DND-41 (cell line): Measurements from ENCODE around the gene ANO3.

Experiments used
- CTCF ChIP-seq: IDR thresholded peaks from 2 replicates; pipeline ENCODE4 v1.5.1; 2012; ENCODE audit warnings: borderline replicate concordance, low read length, moderate library complexity, mild to moderate bottlenecking; ENCODE audit not compliant: poor library complexity, severe bottlenecking; ENCODE audit errors: extremely low read depth
- EZH2 ChIP-seq: IDR thresholded peaks from 3 replicates; pipeline ENCODE4 v1.6.1; 2012; ENCODE audit warnings: borderline replicate concordance, low read depth, mild to moderate bottlenecking, moderate library complexity, low read length, inconsistent platforms; ENCODE audit not compliant: severe bottlenecking

GRCh38 chr11:26493616-26494015 is 161.7 kb downstream of the ANO3 start:
- TF ChIP-seq EZH2 (no peak), CTCF (no peak)
